K562 (cell line): ENCODE data around the gene RPL29. TPM values are rescaled to one million over a fixed set of nuclear protein-coding genes. Genes with fewer than 3 reads are reported as not detected.
A peak's percentile ranks its signal among the peaks of the same experiment; 100 is the strongest.

Experiments used
- ETS2 ChIP-seq: IDR thresholded peaks from 2 replicates; pipeline ENCODE4 v1.6.1; 2016; ENCODE audit warnings: borderline replicate concordance, missing genetic modification characterization, mild to moderate bottlenecking, moderate library complexity, missing compliant biosample characterization; ENCODE audit not compliant: poor library complexity, severe bottlenecking
- L3MBTL2 ChIP-seq: fragments of 450-650 bp; IDR thresholded peaks from 2 replicates; pipeline ENCODE4 v1.6.1; 2016; ENCODE audit warnings: mild to moderate bottlenecking, moderate library complexity
- MXI1 ChIP-seq: IDR thresholded peaks from 2 replicates; pipeline ENCODE4 v1.6.1; 2011; ENCODE audit warnings: low read depth, mild to moderate bottlenecking, improper control_type of control experiment, low read length
- NELFE ChIP-seq: IDR thresholded peaks from 2 replicates; pipeline ENCODE4 v1.6.1; 2011; ENCODE audit warnings: mild to moderate bottlenecking; ENCODE audit not compliant: insufficient read depth, insufficient read length
- POLR2B ChIP-seq: fragments of 450-650 bp; IDR thresholded peaks from 2 replicates; pipeline ENCODE4 v1.6.1; 2018; ENCODE audit warnings: low read depth; ENCODE audit not compliant: partially characterized antibody
- PRDM10 ChIP-seq: fragments of 450-650 bp; IDR thresholded peaks from 2 replicates; pipeline ENCODE4 v1.6.1; 2018; ENCODE audit not compliant: partially characterized antibody
- SMARCC2 ChIP-seq: fragments of 450-650 bp; IDR thresholded peaks from 2 replicates; pipeline ENCODE4 v1.6.1; 2017; ENCODE audit warnings: antibody characterized with exemption, moderate library complexity, mild to moderate bottlenecking, low read depth
- USF2 ChIP-seq: sonication (generic); formaldehyde crosslinking; IDR thresholded peaks from 2 replicates; pipeline ENCODE4 v1.5.0; 2020; ENCODE audit warnings: missing genetic modification reagents
- ZKSCAN8 ChIP-seq: fragments of 200-800 bp; sonication (Bioruptor generic); IDR thresholded peaks from 2 replicates; pipeline ENCODE4 v1.6.1; 2016; ENCODE audit warnings: missing genetic modification characterization, missing compliant biosample characterization
- ZNF57 ChIP-seq: fragments of 450-650 bp; formaldehyde crosslinking; IDR thresholded peaks from 2 replicates; pipeline ENCODE4 v1.4.0; 2020; ENCODE audit warnings: mild to moderate bottlenecking, moderate library complexity
- ZNF830 ChIP-seq: fragments of 250-450 bp; sonication (Bioruptor Pico); IDR thresholded peaks from 2 replicates; pipeline ENCODE4 v1.5.0; 2021; ENCODE audit warnings: mild to moderate bottlenecking
- polyA plus RNA-seq, 8 experiments: library from polyadenylated mRNA; depleted of rRNA in 4 of 8; stranded (reverse) in 5 of 8; unstranded in 3 of 8; fragments of >200 nt; fragmentation: Nextera tagmentation in 2 of 8; fragmentation: Illumina TruSeq in 1 of 8; extraction: Ambion mirVana in 2 of 8; extraction: Trizol in 1 of 8; gene quantifications; 2 replicates each; pipeline versions ENCODE4 v1.2.1 to v1.2.3, GENCODE V29; 2011 to 2014; ENCODE audit warnings: inconsistent platforms in 1 of 8, missing spikeins in 1 of 8
- total RNA-seq, 7 experiments: library from RNA; depleted of rRNA in 6 of 7; stranded (reverse); fragments of >200 nt in 6 of 7; fragmentation: Illumina TruSeq in 2 of 7; extraction: Trizol in 2 of 7; gene quantifications; 2 replicates each; pipeline versions ENCODE4 v1.2.1 to v1.2.3, GENCODE V29; 2011 to 2021; ENCODE audit warnings: low replicate concordance in 1 of 7
- TF ChIP-seq, protein P1 (sequence below), 3 experiments: fragments of 200-800 bp in 1 of 3; fragments of 250-450 bp in 1 of 3; fragments of 450-650 bp in 1 of 3; sonication (Bioruptor Pico) in 1 of 3; sonication (Bioruptor generic) in 1 of 3; formaldehyde crosslinking in 1 of 3; IDR thresholded peaks; 2 replicates each; pipeline versions ENCODE4 v1.6.1 to v1.8.0; 2016 to 2022; ENCODE audit warnings: mild to moderate bottlenecking in 2 of 3, missing genetic modification characterization in 2 of 3, missing compliant biosample characterization in 1 of 3, moderate library complexity in 1 of 3
- TF ChIP-seq, protein P2 (sequence below): sonication (generic); formaldehyde crosslinking; IDR thresholded peaks from 2 replicates; pipeline ENCODE4 v1.8.1; 2022; ENCODE audit warnings: missing genetic modification reagents

The RPL29 gene
- total and polyA plus RNA-seq, 9 of the 15 experiments (the other 6 are each of a cell fraction or from before 2014, with no cell fraction given): 568 to 1,475 (median 1,104) TPM

DNA sequence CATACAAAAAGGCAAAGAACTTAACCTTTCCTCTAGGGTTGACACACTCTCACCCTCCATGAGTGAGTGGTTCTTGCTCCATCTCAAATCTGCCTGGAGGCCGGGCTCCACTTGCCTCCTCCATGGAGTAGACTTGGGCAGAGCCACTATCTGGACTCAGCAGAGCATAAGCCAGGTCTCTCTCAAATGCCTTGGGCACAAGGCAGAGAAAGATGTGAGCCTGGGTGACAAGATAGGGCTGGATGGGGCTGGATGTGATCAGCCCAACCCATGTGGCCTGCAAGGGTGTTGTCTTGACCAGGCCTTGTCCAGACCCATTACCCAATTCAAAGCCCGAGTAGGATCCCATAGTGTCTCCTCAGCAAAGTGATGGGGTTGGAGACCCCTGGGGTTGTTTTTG is 4.2 kb upstream of the RPL29 start (continued):
- TF ChIP-seq NELFE (no peak), POLR2B (no peak), ETS2 (tag) (no peak), PRDM10 (no peak), USF2 (no peak), ZKSCAN8 (CRISPR knock-in tag) (no peak), ZNF830 (CRISPR knock-in tag) (no peak), SMARCC2 (no peak), L3MBTL2 (no peak), MXI1 (no peak), ZNF57 (CRISPR knock-in tag) (no peak)
- TF ChIP-seq, protein P1, sequence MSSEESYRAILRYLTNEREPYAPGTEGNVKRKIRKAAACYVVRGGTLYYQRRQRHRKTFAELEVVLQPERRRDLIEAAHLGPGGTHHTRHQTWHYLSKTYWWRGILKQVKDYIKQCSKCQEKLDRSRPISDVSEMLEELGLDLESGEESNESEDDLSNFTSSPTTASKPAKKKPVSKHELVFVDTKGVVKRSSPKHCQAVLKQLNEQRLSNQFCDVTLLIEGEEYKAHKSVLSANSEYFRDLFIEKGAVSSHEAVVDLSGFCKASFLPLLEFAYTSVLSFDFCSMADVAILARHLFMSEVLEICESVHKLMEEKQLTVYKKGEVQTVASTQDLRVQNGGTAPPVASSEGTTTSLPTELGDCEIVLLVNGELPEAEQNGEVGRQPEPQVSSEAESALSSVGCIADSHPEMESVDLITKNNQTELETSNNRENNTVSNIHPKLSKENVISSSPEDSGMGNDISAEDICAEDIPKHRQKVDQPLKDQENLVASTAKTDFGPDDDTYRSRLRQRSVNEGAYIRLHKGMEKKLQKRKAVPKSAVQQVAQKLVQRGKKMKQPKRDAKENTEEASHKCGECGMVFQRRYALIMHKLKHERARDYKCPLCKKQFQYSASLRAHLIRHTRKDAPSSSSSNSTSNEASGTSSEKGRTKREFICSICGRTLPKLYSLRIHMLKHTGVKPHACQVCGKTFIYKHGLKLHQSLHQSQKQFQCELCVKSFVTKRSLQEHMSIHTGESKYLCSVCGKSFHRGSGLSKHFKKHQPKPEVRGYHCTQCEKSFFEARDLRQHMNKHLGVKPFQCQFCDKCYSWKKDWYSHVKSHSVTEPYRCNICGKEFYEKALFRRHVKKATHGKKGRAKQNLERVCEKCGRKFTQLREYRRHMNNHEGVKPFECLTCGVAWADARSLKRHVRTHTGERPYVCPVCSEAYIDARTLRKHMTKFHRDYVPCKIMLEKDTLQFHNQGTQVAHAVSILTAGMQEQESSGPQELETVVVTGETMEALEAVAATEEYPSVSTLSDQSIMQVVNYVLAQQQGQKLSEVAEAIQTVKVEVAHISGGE (CRISPR knock-in tag; IDR thresholded peaks at IDR 0.05): 0 out of 6 replicates have a peak, but pooled peaks of 1 of the 3 experiments have one; percentile 34
- TF ChIP-seq, protein P2, sequence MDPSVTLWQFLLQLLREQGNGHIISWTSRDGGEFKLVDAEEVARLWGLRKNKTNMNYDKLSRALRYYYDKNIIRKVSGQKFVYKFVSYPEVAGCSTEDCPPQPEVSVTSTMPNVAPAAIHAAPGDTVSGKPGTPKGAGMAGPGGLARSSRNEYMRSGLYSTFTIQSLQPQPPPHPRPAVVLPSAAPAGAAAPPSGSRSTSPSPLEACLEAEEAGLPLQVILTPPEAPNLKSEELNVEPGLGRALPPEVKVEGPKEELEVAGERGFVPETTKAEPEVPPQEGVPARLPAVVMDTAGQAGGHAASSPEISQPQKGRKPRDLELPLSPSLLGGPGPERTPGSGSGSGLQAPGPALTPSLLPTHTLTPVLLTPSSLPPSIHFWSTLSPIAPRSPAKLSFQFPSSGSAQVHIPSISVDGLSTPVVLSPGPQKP (CRISPR knock-in tag): no peak
